ENCODE results near the gene FNDC1.

DNA sequence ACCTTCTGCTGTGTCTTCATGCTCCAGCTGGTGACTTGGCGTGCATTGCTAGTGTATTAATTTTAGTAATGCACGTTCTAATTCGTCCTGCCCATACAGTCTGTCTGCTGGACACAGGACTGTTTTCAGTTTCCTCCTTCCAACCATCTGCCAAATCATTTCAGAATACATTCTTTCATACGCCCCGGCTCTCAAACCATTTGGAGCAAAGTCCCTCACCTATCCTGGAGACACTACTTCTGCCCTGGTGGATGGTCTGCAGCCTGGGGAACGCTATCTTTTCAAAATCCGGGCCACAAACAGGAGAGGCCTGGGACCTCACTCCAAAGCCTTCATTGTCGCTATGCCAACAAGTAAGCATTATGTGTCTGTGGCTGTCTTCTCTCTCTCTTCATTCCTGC lies 60.5 kb downstream of the FNDC1 start:
- TF ChIP-seq EP300 (IDR thresholded peaks at IDR 0.05; ENCODE audit: low read depth in 2 of 2, low read length in 2 of 2), result no peak
- TF ChIP-seq EP300 (CRISPR knock-in tag; IDR thresholded peaks at IDR 0.05; ENCODE audit: borderline replicate concordance), result no peak
- no peak for TF ChIP-seq NFATC3 (CRISPR knock-in tag; IDR thresholded peaks at IDR 0.05)
- no peak for TF ChIP-seq RAD21 (CRISPR knock-in tag; IDR thresholded peaks at IDR 0.05)
- TF ChIP-seq ZNF138 (CRISPR knock-in tag; IDR thresholded peaks at IDR 0.05; ENCODE audit: low read depth), result no peak
- no peak for TF ChIP-seq ZNF564 (CRISPR knock-in tag; IDR thresholded peaks at IDR 0.05)
- TF ChIP-seq PRDM10 (CRISPR knock-in tag; IDR thresholded peaks at IDR 0.05; ENCODE audit: low read depth), result no peak
- no peak for TF ChIP-seq MYNN (CRISPR knock-in tag; IDR thresholded peaks at IDR 0.05; ENCODE audit: low read depth)
- TF ChIP-seq RBAK (CRISPR knock-in tag; IDR thresholded peaks at IDR 0.05), result no peak
- TF ChIP-seq MAX (IDR thresholded peaks at IDR 0.05), result no peak
- TF ChIP-seq POLR2AphosphoS5 (IDR thresholded peaks at IDR 0.05; ENCODE audit: low read depth, low read length), result no peak
- TF ChIP-seq HCFC1 (IDR thresholded peaks at IDR 0.05; ENCODE audit: low read depth, low read length), result no peak
- TF ChIP-seq STAG1 (CRISPR knock-in tag; IDR thresholded peaks at IDR 0.05), result no peak
- TF ChIP-seq, protein P1, sequence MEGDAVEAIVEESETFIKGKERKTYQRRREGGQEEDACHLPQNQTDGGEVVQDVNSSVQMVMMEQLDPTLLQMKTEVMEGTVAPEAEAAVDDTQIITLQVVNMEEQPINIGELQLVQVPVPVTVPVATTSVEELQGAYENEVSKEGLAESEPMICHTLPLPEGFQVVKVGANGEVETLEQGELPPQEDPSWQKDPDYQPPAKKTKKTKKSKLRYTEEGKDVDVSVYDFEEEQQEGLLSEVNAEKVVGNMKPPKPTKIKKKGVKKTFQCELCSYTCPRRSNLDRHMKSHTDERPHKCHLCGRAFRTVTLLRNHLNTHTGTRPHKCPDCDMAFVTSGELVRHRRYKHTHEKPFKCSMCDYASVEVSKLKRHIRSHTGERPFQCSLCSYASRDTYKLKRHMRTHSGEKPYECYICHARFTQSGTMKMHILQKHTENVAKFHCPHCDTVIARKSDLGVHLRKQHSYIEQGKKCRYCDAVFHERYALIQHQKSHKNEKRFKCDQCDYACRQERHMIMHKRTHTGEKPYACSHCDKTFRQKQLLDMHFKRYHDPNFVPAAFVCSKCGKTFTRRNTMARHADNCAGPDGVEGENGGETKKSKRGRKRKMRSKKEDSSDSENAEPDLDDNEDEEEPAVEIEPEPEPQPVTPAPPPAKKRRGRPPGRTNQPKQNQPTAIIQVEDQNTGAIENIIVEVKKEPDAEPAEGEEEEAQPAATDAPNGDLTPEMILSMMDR (CRISPR knock-in tag; IDR thresholded peaks at IDR 0.05), result no peak
- no peak for TF ChIP-seq KLF16 (CRISPR knock-in tag; IDR thresholded peaks at IDR 0.05)
